Measurements from ENCODE around the gene MEGF10. TPM values are rescaled to one million over a fixed set of nuclear protein-coding genes. Genes with fewer than 3 reads are reported as not detected.

Gene MEGF10
- total and polyA plus RNA-seq, 2 of the 8 experiments (the other 6 are each of a cell fraction or from before 2014, with no cell fraction given), result 38.2 to 53.1 TPM

GRCh38 chr5:127428748-127429147 is 138.2 kb downstream of the MEGF10 start:
- Histone ChIP-seq H3K23me2 (ENCODE audit: low read depth, low read length) (no peaks in the 10 kb centered on the region), H3K18ac (ENCODE audit: extremely low read depth, low read length) (no peak overlapping the region), H3K9ac (replicated peaks in 1 of 4; ENCODE audit: extremely low read depth in 1 of 4, low read depth in 3 of 4, low read length in 3 of 4) (no peak overlapping the region), H3K4ac (replicated peaks; ENCODE audit: insufficient read length, low read depth, low read length) (no peak overlapping the region), H3K4me2 (ENCODE audit: insufficient read depth in 1 of 2, low read depth in 2 of 2, low read length in 2 of 2) (no peak overlapping the region), H3K4me3 (ENCODE audit: extremely low read depth in 1 of 4, insufficient read depth in 2 of 4, low read depth in 3 of 4, low read length in 4 of 4) (no peak overlapping the region), H2AFZ (ENCODE audit: low read length) (no peak overlapping the region), H3K14ac (ENCODE audit: insufficient read length) (no peak overlapping the region), H2AK5ac (ENCODE audit: low read depth, low read length) (no peak overlapping the region), H4K5ac (ENCODE audit: insufficient read length, low read depth, low read length) (no peak overlapping the region), H2BK5ac (ENCODE audit: low read depth, low read length) (no peak overlapping the region), H3K23ac (ENCODE audit: insufficient read length) (no peak overlapping the region), H4K91ac (replicated peaks; ENCODE audit: insufficient read length, low read length) (no peak overlapping the region), H3K79me1 (ENCODE audit: low read depth, low read length) (no peaks in the 10 kb centered on the region), H2BK12ac (ENCODE audit: low read depth, low read length) (no peak overlapping the region), H3K27me3 (replicated peaks in 1 of 4; ENCODE audit: control insufficient read depth in 3 of 4, extremely low read depth in 1 of 4, insufficient read depth in 3 of 4, low read length in 3 of 4) (no peaks in the 10 kb centered on the region), H3K79me2 (ENCODE audit: control insufficient read depth in 1 of 2, insufficient read depth in 2 of 2, low read length in 2 of 2) (no peaks in the 10 kb centered on the region), H2BK20ac (ENCODE audit: low read length) (no peak overlapping the region), H3K27ac (ENCODE audit: low read depth, low read length) (no peak overlapping the region), H2BK120ac (replicated peaks; ENCODE audit: low read depth, low read length) (no peak overlapping the region), H3K4me1 (replicated peaks in 1 of 4; ENCODE audit: control insufficient read depth in 3 of 4, insufficient read depth in 4 of 4, low read length in 3 of 4) (no peaks in the 10 kb centered on the region), H2BK15ac (ENCODE audit: low read length) (no peak overlapping the region), H4K8ac (ENCODE audit: extremely low read depth, insufficient read depth, low read length) (no peak overlapping the region), H4K20me1 (replicated peaks in 1 of 2; ENCODE audit: control insufficient read depth in 1 of 2, insufficient read depth in 2 of 2, low read length in 2 of 2) (no peaks in the 10 kb centered on the region), H3K56ac (replicated peaks; ENCODE audit: insufficient read length, low read depth, low read length) (no peak overlapping the region), H3K36me3 (ENCODE audit: control insufficient read depth in 2 of 4, insufficient read depth in 4 of 4, low read length in 3 of 4) (peaks cover 0 to 12% (median 4%) of the 10 kb centered on the region in 4 experiments; a peak in 5 of 8 replicates), H3K9me3 (ENCODE audit: insufficient read depth in 2 of 2, low read depth in 1 of 2, low read length in 1 of 2) (no peaks in the 10 kb centered on the region)
- DNase-seq (ENCODE audit: low read depth in 1 of 2, low spot score in 2 of 2), result no peak
- no peak for FAIRE-seq
- no peak for TF ChIP-seq POLR2AphosphoS5 (IDR thresholded peaks at IDR 0.05; ENCODE audit: low read depth, low read length)
- TF ChIP-seq YY1 (IDR thresholded peaks at IDR 0.05; ENCODE audit: low read depth, low read length), result no peak
- TF ChIP-seq POU5F1 (IDR thresholded peaks at IDR 0.05; ENCODE audit: low read depth, low read length), result no peak
- TF ChIP-seq SUZ12 (IDR thresholded peaks at IDR 0.05; ENCODE audit: low read length), result no peak
- POLR2A ChIA-PET (ENCODE audit: partially characterized antibody), result no interaction called here
- CTCF ChIA-PET (ENCODE audit: partially characterized antibody), result interaction anchor here (0.7 to 1.9 kb wide), 3 partner anchors 9 to 54 kb away, joined by 3 to 5 read pairs (median 3); no protein-coding TSS in a partner anchor
- 94% methylated on average over 5 of the region's 5 CpGs; no CpG with 5 or more reads in 1 of the 2 experiments for WGBS, 2 experiments (ENCODE audit: extremely low coverage in 1 of 2, insufficient coverage in 1 of 2, insufficient read length in 1 of 2, insufficient replicate concordance in 2 of 2, low coverage in 1 of 2, low lambda C conversion rate in 2 of 2, missing lambda C conversion rate in 1 of 2)

Data from H1 (cell line).